WTC11 (cell line): ENCODE measurements around the gene NCL. TPM values are rescaled to one million over a fixed set of nuclear protein-coding genes. Genes with fewer than 3 reads are reported as not detected.

Experiments used
- JUN ChIP-seq: sonication (generic); formaldehyde crosslinking; IDR thresholded peaks from 2 replicates; pipeline ENCODE4 v1.8.0; 2023; ENCODE audit warnings: mild to moderate bottlenecking, missing genetic modification reagents
- TEAD1 ChIP-seq: sonication (generic); formaldehyde crosslinking; IDR thresholded peaks from 2 replicates; pipeline ENCODE4 v1.8.0; 2022; ENCODE audit warnings: mild to moderate bottlenecking, missing genetic modification reagents
- ZNF423 ChIP-seq: fragments of 250-450 bp; sonication (Bioruptor Pico); IDR thresholded peaks from 2 replicates; pipeline ENCODE4 v2.1.2; 2022; ENCODE audit warnings: mild to moderate bottlenecking, moderate library complexity
- total RNA-seq: library from RNA; stranded (reverse); gene quantifications from 3 replicates; pipeline ENCODE4 v1.2.3, GENCODE V29; 2021
- TF ChIP-seq, protein P1 (sequence below): fragments of 250-450 bp; sonication (Bioruptor Pico); IDR thresholded peaks from 2 replicates; pipeline ENCODE4 v2.1.2; 2022; ENCODE audit warnings: mild to moderate bottlenecking, moderate library complexity
- TF ChIP-seq, protein P2 (sequence below): fragments of 250-450 bp; sonication (Bioruptor Pico); IDR thresholded peaks from 2 replicates; pipeline ENCODE4 v1.9.0; 2021; ENCODE audit warnings: mild to moderate bottlenecking, borderline replicate concordance
- TF ChIP-seq, protein P3 (sequence below): sonication (generic); formaldehyde crosslinking; IDR thresholded peaks from 2 replicates; pipeline ENCODE4 v1.8.0; 2023; ENCODE audit warnings: missing genetic modification reagents, mild to moderate bottlenecking, borderline replicate concordance
- TF ChIP-seq, protein P4 (sequence below): sonication (generic); formaldehyde crosslinking; IDR thresholded peaks from 2 replicates; pipeline ENCODE4 v1.8.1; 2023; ENCODE audit warnings: mild to moderate bottlenecking, missing genetic modification reagents, moderate library complexity
- TF ChIP-seq, protein P5 (sequence below): fragments of 250-450 bp; sonication (Bioruptor Pico); IDR thresholded peaks from 2 replicates; pipeline ENCODE4 v1.9.0; 2021; ENCODE audit warnings: mild to moderate bottlenecking
- TF ChIP-seq, protein P6 (sequence below): sonication (generic); formaldehyde crosslinking; IDR thresholded peaks from 2 replicates; pipeline ENCODE4 v1.8.1; 2022; ENCODE audit warnings: mild to moderate bottlenecking, missing genetic modification reagents, moderate library complexity, borderline replicate concordance

NCL gene
- total RNA-seq, 1 experiment from 2014 or later, result 1,223 TPM

DNA sequence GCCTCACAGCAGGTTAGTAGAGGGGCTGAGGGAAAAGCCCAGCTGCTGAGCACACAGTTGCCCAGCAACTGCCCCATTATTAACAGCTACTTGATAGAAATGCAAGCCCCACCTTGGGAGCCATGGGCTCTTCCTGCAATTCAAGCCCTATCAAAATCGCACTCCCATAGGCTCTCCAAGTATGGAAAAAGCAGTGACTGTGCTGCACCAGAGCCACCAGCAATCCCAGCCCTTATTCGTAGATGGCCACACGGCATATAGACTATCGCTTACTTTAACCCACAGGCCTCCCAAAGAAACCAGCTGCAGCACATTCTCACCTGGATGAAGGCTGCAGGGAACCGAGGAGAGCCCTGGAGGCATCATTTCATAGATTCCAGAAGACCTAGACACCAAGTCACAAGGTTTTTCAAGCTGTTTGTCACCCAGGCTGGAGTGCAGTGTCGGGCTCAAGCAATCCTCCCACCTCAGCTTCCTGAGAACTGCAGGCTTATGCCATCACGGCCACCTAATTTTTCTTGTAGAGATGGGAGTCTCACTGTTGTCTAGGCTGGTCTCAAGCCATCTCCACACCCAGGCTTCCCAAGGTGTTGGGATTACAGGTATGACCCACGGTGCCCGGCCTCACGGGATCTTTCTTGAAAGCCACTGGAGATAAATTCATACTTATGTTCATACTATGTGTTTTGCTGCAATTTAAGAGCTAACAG, 11.3 kb downstream of the NCL start (continued):
- TF ChIP-seq, protein P1, sequence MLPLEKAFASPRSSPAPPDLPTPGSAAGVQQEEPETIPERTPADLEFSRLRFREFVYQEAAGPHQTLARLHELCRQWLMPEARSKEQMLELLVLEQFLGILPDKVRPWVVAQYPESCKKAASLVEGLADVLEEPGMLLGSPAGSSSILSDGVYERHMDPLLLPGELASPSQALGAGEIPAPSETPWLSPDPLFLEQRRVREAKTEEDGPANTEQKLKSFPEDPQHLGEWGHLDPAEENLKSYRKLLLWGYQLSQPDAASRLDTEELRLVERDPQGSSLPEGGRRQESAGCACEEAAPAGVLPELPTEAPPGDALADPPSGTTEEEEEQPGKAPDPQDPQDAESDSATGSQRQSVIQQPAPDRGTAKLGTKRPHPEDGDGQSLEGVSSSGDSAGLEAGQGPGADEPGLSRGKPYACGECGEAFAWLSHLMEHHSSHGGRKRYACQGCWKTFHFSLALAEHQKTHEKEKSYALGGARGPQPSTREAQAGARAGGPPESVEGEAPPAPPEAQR, result no peak
- TF ChIP-seq, protein P2, sequence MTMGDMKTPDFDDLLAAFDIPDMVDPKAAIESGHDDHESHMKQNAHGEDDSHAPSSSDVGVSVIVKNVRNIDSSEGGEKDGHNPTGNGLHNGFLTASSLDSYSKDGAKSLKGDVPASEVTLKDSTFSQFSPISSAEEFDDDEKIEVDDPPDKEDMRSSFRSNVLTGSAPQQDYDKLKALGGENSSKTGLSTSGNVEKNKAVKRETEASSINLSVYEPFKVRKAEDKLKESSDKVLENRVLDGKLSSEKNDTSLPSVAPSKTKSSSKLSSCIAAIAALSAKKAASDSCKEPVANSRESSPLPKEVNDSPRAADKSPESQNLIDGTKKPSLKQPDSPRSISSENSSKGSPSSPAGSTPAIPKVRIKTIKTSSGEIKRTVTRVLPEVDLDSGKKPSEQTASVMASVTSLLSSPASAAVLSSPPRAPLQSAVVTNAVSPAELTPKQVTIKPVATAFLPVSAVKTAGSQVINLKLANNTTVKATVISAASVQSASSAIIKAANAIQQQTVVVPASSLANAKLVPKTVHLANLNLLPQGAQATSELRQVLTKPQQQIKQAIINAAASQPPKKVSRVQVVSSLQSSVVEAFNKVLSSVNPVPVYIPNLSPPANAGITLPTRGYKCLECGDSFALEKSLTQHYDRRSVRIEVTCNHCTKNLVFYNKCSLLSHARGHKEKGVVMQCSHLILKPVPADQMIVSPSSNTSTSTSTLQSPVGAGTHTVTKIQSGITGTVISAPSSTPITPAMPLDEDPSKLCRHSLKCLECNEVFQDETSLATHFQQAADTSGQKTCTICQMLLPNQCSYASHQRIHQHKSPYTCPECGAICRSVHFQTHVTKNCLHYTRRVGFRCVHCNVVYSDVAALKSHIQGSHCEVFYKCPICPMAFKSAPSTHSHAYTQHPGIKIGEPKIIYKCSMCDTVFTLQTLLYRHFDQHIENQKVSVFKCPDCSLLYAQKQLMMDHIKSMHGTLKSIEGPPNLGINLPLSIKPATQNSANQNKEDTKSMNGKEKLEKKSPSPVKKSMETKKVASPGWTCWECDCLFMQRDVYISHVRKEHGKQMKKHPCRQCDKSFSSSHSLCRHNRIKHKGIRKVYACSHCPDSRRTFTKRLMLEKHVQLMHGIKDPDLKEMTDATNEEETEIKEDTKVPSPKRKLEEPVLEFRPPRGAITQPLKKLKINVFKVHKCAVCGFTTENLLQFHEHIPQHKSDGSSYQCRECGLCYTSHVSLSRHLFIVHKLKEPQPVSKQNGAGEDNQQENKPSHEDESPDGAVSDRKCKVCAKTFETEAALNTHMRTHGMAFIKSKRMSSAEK (CRISPR knock-in tag), result peak; percentile 69
- TF ChIP-seq ZNF423 (CRISPR knock-in tag) (no peak), JUN (CRISPR knock-in tag) (peak; percentile 28; the same call in 1 of the 2 replicates), TEAD1 (CRISPR knock-in tag) (peak; percentile 44; the same call in 1 of the 2 replicates)
- TF ChIP-seq, protein P3, sequence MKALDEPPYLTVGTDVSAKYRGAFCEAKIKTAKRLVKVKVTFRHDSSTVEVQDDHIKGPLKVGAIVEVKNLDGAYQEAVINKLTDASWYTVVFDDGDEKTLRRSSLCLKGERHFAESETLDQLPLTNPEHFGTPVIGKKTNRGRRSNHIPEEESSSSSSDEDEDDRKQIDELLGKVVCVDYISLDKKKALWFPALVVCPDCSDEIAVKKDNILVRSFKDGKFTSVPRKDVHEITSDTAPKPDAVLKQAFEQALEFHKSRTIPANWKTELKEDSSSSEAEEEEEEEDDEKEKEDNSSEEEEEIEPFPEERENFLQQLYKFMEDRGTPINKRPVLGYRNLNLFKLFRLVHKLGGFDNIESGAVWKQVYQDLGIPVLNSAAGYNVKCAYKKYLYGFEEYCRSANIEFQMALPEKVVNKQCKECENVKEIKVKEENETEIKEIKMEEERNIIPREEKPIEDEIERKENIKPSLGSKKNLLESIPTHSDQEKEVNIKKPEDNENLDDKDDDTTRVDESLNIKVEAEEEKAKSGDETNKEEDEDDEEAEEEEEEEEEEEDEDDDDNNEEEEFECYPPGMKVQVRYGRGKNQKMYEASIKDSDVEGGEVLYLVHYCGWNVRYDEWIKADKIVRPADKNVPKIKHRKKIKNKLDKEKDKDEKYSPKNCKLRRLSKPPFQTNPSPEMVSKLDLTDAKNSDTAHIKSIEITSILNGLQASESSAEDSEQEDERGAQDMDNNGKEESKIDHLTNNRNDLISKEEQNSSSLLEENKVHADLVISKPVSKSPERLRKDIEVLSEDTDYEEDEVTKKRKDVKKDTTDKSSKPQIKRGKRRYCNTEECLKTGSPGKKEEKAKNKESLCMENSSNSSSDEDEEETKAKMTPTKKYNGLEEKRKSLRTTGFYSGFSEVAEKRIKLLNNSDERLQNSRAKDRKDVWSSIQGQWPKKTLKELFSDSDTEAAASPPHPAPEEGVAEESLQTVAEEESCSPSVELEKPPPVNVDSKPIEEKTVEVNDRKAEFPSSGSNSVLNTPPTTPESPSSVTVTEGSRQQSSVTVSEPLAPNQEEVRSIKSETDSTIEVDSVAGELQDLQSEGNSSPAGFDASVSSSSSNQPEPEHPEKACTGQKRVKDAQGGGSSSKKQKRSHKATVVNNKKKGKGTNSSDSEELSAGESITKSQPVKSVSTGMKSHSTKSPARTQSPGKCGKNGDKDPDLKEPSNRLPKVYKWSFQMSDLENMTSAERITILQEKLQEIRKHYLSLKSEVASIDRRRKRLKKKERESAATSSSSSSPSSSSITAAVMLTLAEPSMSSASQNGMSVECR (CRISPR knock-in tag), result peak; percentile 54; the same call in 1 of the 2 replicates
- TF ChIP-seq, protein P4, sequence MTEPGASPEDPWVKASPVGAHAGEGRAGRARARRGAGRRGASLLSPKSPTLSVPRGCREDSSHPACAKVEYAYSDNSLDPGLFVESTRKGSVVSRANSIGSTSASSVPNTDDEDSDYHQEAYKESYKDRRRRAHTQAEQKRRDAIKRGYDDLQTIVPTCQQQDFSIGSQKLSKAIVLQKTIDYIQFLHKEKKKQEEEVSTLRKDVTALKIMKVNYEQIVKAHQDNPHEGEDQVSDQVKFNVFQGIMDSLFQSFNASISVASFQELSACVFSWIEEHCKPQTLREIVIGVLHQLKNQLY (CRISPR knock-in tag), result no peak
- TF ChIP-seq, protein P5, sequence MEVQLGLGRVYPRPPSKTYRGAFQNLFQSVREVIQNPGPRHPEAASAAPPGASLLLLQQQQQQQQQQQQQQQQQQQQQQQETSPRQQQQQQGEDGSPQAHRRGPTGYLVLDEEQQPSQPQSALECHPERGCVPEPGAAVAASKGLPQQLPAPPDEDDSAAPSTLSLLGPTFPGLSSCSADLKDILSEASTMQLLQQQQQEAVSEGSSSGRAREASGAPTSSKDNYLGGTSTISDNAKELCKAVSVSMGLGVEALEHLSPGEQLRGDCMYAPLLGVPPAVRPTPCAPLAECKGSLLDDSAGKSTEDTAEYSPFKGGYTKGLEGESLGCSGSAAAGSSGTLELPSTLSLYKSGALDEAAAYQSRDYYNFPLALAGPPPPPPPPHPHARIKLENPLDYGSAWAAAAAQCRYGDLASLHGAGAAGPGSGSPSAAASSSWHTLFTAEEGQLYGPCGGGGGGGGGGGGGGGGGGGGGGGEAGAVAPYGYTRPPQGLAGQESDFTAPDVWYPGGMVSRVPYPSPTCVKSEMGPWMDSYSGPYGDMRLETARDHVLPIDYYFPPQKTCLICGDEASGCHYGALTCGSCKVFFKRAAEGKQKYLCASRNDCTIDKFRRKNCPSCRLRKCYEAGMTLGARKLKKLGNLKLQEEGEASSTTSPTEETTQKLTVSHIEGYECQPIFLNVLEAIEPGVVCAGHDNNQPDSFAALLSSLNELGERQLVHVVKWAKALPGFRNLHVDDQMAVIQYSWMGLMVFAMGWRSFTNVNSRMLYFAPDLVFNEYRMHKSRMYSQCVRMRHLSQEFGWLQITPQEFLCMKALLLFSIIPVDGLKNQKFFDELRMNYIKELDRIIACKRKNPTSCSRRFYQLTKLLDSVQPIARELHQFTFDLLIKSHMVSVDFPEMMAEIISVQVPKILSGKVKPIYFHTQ (CRISPR knock-in tag), result peak; percentile 75; the same call in 1 of the 2 replicates
- TF ChIP-seq, protein P6, sequence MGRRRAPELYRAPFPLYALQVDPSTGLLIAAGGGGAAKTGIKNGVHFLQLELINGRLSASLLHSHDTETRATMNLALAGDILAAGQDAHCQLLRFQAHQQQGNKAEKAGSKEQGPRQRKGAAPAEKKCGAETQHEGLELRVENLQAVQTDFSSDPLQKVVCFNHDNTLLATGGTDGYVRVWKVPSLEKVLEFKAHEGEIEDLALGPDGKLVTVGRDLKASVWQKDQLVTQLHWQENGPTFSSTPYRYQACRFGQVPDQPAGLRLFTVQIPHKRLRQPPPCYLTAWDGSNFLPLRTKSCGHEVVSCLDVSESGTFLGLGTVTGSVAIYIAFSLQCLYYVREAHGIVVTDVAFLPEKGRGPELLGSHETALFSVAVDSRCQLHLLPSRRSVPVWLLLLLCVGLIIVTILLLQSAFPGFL (CRISPR knock-in tag), result no peak
